ENCODE measurements around the gene RASSF10. TPM values are rescaled to one million over a fixed set of nuclear protein-coding genes. Genes with fewer than 3 reads are reported as not detected.

Gene RASSF10
- total RNA-seq, 1 experiment from 2014 or later = 37.3 TPM

DNA sequence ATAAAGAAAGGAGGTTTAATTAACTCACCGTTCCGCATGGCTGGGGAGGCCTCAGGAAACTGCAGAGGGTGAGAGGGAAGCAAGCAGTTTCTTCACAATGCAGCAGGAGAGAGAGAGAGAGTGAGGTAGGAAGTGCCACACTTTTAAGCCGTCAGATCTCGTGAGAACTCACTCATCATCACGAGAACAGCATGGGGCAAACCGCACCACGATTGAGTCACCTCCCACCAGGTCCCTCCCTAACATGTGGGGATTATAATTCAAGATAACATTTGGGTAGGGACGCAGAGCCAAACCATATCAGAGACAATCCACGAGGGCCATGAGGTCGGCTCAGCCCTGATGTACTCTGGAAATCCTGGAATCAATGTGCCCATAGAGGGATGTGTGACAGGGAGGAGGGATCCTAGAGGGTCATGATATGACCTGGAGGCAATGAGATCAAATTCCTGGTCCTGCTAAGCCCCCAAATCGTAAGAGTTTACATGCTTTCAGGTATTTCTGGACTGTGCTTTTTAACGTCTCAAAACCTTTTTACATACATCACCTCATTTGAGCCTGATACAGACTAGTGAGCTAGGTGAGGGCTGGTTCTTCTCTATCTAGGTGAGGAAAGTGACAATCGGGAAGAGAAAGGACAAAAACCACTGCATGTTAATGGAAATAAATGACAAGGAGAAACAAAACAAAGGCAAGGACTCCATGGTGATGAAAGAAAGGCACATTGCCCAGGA, 19.5 kb upstream of the RASSF10 start:
- in situ Hi-C loops (cut with HindIII; ENCODE audit: low pct_unique_long_range_greater_than_20kb, low sequenced_read_pairs) = no loop called here
- peak; percentile 82 for DNase-seq (ENCODE audit: low read depth)

GRCh38 chr11:12990162-12990480, 19.0 kb upstream of the RASSF10 start:
- in situ Hi-C loops (cut with HindIII; ENCODE audit: low pct_unique_long_range_greater_than_20kb, low sequenced_read_pairs) = no loop called here
- no peak for DNase-seq (ENCODE audit: low read depth)

GRCh38 chr11:12991426-12991825, 17.7 kb upstream of the RASSF10 start:
- in situ Hi-C loops (cut with HindIII; ENCODE audit: low pct_unique_long_range_greater_than_20kb, low sequenced_read_pairs) = no loop called here
- no peak for DNase-seq (ENCODE audit: low read depth)

- in situ Hi-C loops (cut with HindIII; ENCODE audit: low pct_unique_long_range_greater_than_20kb, low sequenced_read_pairs) = no loop called here
- no peak for DNase-seq (ENCODE audit: low read depth)
These were observed 15.5 kb upstream of the RASSF10 start for GRCh38 chr11:12993626-12994025.

GRCh38 chr11:12994476-12994875, 14.6 kb upstream of the RASSF10 start:
- in situ Hi-C loops (cut with HindIII; ENCODE audit: low pct_unique_long_range_greater_than_20kb, low sequenced_read_pairs) = no loop called here
- DNase-seq (ENCODE audit: low read depth) = no peak

GRCh38 chr11:12995188-12995587, 13.9 kb upstream of the RASSF10 start:
- in situ Hi-C loops (cut with HindIII; ENCODE audit: low pct_unique_long_range_greater_than_20kb, low sequenced_read_pairs) = no loop called here
- no peak for DNase-seq (ENCODE audit: low read depth)

DNA sequence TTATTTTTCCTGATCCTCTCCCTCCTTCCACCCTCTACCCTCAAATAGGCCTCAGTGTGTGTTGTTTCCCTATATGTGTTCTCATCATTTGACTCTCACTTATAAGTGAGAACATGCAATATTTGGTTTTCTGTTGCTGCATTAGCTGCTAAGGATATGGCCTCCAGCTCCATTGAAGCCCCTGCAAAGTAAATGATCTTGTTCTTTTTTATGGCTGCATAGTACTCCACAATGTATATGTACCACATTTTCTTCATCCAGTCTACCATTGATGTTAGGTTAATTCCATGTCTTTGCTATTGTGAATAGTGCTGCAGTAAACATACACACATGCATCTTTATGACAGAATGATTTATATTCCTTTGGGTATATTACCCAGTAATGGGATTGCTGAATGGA, 13.3 kb upstream of the RASSF10 start:
- in situ Hi-C loops (cut with HindIII; ENCODE audit: low pct_unique_long_range_greater_than_20kb, low sequenced_read_pairs) = no loop called here
- no peak for DNase-seq (ENCODE audit: low read depth)

DNA sequence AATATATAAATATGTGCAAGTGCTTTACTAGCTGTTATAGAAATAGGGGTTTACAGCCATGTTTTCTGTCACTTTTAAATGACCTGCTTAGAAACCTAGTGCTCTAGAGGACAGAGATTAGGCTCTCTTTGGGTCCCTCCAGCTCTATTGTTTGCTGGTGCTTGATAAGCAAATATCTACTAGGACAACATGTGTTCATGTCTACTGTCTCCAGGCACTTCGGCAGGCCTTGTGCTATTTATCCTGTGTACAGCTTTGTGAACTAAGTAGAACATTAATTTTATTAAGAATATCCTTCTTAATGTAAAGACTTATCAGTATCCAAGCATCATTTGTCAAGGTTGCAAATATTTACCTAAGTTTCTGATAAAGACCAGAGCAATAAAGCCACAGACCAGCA, 11.9 kb upstream of the RASSF10 start:
- no peak for DNase-seq (ENCODE audit: low read depth)
- in situ Hi-C loops (cut with HindIII; ENCODE audit: low pct_unique_long_range_greater_than_20kb, low sequenced_read_pairs) = no loop called here

GRCh38 chr11:12998336-12998735, 10.8 kb upstream of the RASSF10 start:
- DNase-seq (ENCODE audit: low read depth) = no peak
- in situ Hi-C loops (cut with HindIII; ENCODE audit: low pct_unique_long_range_greater_than_20kb, low sequenced_read_pairs) = no loop called here

GRCh38 chr11:12999597-12999996, 9.5 kb upstream of the RASSF10 start:
- in situ Hi-C loops (cut with HindIII; ENCODE audit: low pct_unique_long_range_greater_than_20kb, low sequenced_read_pairs) = no loop called here
- DNase-seq (ENCODE audit: low read depth) = no peak

DNA sequence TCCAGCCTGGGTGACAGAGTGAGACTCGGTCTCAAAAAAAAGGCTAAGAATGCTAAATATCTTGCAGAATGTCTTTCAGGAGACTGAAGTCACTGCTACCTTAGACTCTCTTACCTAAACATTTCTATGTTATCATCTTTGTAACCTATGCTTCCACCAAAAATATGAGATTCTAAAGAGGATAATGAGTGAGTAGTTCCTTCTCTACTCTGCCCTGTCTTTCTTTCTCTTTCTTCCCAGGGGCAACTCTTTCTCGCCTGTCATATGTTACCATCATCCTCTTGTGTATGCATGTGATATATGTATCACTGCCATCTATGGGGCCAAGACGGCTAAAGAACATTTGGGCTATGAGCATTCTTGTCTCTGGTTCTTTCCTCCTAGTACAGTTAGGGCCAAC, 9.0 kb upstream of the RASSF10 start:
- in situ Hi-C loops (cut with HindIII; ENCODE audit: low pct_unique_long_range_greater_than_20kb, low sequenced_read_pairs) = no loop called here

DNA sequence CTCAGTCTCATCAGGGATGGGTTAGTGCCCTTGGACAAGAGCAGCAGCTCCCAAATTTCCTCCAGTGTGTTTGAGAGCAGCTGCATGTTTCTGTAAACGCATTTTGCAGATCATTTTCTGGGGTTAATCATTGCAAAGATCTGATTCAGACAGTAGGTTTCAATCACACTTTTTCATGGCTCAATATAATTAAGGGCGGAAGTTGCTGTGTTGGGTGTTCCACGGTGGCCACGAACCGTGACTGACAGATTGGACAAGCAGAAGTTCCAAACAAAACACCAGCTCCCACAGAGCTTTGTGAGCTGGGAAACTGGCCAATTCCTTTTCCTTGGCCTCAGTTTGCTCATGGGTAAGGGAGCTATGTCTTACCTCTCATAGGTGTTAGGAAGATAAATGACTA, 8.4 kb upstream of the RASSF10 start:
- peak; percentile 91 for DNase-seq (ENCODE audit: low read depth)
- in situ Hi-C loops (cut with HindIII; ENCODE audit: low pct_unique_long_range_greater_than_20kb, low sequenced_read_pairs) = no loop called here

More for the DNA sequence above, 9.0 kb upstream of the RASSF10 start:
- DNase-seq (ENCODE audit: low read depth) = no peak

GRCh38 chr11:13003736-13004493, 5.2 kb upstream of the RASSF10 start:
- no peak for DNase-seq (ENCODE audit: low read depth)
- in situ Hi-C loops (cut with HindIII; ENCODE audit: low pct_unique_long_range_greater_than_20kb, low sequenced_read_pairs) = no loop called here

DNA sequence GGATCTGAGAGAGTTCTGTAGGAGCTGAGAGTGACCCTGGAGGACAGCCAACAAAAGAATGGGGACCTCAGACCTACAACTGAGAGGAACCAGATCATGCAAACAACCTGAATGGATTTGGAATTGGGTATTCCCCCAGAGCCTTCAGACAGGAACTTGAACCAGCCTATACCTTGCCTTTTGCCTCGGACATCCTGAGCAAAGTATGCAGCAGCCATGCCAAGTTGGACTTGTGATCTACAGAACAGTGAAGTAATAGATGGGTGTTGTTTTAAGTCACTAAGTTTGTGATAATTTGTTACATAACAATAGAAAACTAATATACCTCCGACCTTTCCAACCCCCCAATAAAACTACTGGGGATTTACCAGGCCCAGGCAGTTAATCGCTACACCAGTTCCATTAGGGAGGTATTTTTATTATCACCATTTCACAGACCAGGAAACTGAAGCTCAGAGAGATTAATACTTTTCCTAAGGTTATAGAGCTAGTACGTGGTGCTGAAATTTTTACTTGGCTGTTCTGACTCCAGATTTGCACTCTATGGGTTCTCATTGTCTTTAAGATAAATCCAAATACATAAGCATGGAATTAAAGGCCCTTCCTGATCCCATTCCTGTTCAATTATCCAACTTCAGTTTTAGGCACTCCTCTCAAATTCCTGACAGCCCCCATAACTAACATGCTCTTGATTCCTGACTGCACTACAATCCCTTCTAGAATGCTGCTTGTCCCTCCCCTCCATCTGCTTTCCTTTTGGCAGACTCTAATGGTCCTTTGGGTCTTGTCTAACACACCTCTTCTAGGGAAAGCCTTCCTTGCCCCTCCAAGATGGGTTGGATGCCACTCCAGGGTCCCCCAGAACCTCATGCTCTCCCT, 1.7 kb upstream of the RASSF10 start:
- no peak for DNase-seq (ENCODE audit: low read depth)
- in situ Hi-C loops (cut with HindIII; ENCODE audit: low pct_unique_long_range_greater_than_20kb, low sequenced_read_pairs) = no loop called here

GRCh38 chr11:13008061-13008435, 1.1 kb upstream of the RASSF10 start:
- DNase-seq (ENCODE audit: low read depth) = peak; percentile 37
- in situ Hi-C loops (cut with HindIII; ENCODE audit: low pct_unique_long_range_greater_than_20kb, low sequenced_read_pairs) = no loop called here

GRCh38 chr11:13009476-13009920, 382 bp downstream of the RASSF10 start:
- in situ Hi-C loops (cut with HindIII; ENCODE audit: low pct_unique_long_range_greater_than_20kb, low sequenced_read_pairs) = no loop called here
- no peak for DNase-seq (ENCODE audit: low read depth)

DNA sequence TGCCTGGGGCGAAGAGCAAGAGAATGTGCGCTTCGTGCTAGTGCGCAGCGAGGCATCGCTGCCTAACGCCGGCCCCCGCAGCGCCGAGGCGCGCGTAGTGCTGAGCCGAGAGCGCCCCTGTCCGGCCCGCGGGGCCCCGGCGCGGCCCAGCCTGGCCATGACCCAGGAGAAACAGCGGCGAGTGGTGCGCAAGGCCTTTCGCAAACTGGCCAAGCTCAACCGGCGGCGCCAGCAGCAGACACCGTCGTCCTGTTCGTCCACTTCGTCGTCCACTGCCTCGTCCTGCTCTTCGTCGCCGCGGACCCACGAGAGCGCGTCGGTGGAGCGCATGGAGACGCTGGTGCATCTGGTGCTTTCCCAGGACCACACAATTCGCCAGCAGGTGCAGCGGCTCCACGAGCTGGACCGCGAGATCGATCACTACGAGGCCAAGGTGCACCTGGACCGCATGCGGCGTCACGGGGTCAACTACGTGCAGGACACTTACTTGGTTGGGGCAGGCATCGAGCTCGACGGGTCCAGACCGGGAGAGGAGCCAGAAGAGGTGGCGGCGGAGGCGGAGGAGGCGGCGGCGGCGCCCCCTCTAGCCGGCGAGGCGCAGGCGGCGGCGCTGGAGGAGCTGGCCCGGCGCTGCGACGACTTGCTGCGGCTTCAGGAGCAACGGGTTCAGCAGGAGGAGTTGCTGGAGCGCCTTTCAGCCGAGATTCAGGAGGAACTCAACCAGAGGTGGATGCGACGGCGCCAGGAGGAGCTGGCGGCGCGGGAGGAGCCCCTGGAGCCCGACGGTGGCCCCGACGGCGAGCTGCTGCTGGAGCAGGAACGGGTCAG, 1.0 kb downstream of the RASSF10 start:
- in situ Hi-C loops (cut with HindIII; ENCODE audit: low pct_unique_long_range_greater_than_20kb, low sequenced_read_pairs) = no loop called here
- peak; percentile 72 for DNase-seq (ENCODE audit: low read depth)

DNA sequence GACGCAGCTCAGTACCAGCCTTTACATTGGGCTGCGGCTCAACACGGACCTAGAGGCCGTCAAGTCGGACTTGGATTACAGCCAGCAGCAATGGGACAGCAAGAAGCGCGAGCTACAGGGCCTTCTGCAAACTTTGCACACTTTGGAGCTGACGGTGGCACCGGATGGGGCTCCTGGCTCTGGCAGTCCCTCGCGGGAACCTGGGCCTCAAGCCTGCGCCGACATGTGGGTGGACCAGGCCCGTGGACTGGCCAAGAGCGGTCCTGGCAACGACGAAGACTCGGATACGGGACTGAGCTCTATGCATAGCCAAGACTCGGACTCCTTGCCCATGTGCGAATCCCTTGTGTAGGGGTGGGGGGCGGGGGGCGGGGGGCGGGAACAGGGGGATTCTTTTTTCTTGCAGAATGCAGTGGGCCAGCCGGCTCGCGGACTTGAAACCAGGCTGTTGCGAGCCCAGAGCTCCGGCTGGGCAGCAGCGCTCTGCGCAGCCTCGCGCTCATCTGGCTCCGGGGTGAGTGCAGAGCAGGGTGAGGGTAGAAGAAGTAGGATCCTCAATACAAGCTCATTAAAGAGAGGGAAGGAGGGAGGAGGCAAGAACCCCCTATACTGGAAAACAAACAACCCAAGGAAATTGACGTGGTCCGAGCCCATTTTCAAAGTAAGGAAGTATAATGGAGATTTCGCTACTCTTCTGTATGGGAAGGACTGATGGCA, 1.8 kb downstream of the RASSF10 start:
- in situ Hi-C loops (cut with HindIII; ENCODE audit: low pct_unique_long_range_greater_than_20kb, low sequenced_read_pairs) = no loop called here

More for the DNA sequence above, 1.8 kb downstream of the RASSF10 start:
- peak; percentile 50 for DNase-seq (ENCODE audit: low read depth)
